Activated CD4-positive, alpha-beta T cell treated with anti-CD3 and anti-CD28 coated beads, Interleukin-2, Interleukin-4, amounts not matched to agents 100 ng/mL and 50 ng/mL, durations not matched to agents 16 hours and 8 hours (primary cell): ENCODE results near the gene DNAJC1.
A peak's percentile ranks its signal among the peaks of the same experiment; 100 is the strongest.

Experiments used
- DNase-seq: peaks from one replicate; pipeline ENCODE4 v3.0.0-alpha.2; 2020; ENCODE audit warnings: low spot score

The DNAJC1 gene

DNA sequence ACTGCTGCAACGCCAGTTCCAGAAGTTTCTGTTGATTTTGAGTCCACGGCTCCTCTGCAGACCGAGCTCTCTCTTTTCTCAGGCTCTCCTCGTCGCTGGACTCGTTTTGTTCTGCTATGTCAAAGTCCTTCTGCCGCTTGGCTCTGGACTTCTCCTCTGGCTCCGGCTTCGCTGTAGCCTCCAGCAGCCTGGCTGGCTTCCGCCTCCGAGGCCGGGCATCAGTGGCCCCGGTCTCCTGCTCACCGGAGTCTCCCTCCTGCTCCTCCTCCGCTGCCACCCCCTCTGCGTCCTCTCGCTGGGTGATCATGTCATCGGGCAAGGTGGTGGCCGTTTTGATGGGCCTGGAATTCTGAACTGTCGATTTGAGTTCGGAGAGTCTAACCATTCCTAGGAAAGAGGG lies 244.3 kb downstream of the DNAJC1 start:
- DNase-seq = no peak

DNA sequence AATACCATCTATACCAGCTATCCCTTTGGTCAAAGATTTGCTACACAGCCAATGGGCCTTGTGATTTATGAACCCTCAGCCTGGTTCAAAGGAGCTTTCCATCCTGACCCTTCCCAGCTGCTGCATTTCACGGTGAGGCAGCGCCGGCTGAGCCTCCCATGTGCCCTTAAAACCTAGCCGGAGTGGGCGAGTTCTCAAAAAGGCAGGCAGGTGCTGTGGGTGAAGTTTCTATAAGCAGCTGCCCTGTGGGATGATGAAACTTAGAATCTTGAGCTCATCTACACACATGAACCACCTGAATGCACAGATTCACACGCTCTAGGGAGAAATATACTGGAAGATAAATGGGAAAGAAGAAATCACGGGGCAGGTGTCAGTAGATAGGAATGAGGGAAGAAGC lies 244.8 kb downstream of the DNAJC1 start:
- DNase-seq = no peak

DNA sequence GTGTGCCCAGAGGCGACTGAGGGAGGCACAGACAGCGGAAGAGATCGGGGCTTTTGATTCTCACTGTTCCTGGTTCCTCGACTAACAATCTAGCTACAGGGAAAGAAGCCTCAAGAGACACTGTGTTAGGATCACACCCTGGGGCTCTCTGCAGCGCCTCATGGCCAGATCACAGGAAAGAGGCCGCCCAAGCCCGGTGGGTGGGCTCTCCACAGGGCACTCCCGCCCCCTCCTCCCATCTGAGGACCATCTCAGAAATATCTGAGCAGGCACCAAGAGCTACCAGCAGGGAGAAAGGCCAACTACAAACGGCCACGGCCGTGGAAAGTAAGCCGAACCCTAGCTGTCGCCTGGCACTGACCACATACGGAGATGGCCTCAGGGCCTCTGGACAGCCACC lies 245.3 kb downstream of the DNAJC1 start:
- DNase-seq = no peak

DNA sequence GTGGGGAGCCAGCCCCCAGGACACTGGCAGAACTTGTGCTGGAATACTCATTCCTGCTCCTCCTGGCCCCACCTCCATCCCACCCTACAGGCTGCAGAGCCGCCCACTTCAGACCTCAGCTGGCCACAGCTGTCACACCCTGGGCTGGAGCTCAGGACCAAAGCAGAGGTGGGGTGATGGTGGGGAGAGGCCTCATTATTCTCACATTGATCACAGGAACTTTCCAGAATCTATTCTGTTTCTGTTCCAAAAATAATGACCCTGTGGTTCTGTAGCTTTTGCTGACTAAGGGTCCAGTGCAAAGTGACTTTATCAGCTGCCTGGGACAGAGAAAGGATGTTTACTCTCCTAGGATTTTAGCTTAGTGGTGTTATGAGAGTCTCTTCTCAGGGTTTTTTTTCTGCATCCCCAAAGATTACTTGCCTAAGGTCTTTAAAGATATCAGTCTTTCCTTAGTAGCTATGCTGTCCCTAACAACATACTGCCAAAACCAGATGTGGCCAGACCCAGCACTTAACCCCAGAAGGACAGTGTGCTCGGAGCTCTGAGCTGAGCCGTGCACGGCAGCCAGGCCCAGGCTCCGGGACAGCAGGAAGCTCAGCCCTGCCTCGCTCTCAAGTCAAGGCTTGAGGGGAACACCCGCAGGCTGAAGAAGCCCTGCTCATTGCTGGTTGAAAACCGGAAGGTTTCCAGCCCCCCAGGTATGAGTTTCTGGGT lies 246.2 kb downstream of the DNAJC1 start:
- DNase-seq = no peak

DNA sequence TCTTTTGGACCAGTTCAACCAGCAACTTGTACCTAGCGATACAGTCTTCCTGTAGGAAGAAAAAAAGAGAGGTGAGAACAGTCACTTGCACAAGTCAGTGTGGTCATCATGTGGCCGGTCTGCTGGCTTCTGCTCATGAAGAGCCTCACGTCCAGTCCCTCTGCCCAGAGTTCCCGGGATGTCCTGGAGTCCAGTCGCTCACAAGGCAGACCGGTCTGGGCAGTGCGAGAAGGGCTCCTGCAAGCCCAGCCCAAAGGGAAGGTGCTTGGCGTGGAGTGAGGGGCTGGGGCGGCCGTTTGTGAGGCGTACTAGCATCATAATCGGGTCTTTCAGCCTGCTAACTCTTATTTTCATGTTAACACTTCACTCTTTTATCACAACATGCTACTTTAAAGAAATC lies 246.8 kb downstream of the DNAJC1 start:
- DNase-seq = no peak

DNA sequence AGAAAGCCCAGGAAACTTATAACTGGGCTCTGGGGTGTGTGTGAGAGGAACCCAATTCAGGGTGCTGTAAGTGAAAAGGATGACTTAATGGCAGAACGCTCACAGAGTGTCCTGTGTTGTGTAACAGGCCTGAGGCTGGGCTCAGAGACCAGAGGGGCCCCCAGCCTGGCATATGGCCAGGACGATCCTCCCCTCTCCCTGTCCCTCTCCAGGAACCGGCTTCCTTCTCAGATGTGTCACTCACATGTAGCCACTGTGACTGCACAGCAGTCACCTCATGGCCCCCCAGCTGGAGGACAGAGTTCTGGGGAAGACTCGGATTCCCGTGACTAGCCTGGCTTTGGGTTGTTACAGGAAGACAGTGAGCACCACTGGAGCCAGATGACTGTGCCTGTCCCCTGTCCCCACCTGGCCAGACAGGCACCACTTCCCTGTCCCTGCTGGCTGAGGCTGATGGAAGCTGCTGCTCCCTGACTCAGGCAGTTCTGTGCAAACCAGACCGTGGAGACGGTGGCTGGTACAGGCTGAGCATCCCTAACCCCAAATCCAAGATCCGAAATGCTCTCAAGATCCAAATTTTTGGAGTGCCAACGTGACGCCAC lies 249.0 kb downstream of the DNAJC1 start:
- no peak for DNase-seq

DNA sequence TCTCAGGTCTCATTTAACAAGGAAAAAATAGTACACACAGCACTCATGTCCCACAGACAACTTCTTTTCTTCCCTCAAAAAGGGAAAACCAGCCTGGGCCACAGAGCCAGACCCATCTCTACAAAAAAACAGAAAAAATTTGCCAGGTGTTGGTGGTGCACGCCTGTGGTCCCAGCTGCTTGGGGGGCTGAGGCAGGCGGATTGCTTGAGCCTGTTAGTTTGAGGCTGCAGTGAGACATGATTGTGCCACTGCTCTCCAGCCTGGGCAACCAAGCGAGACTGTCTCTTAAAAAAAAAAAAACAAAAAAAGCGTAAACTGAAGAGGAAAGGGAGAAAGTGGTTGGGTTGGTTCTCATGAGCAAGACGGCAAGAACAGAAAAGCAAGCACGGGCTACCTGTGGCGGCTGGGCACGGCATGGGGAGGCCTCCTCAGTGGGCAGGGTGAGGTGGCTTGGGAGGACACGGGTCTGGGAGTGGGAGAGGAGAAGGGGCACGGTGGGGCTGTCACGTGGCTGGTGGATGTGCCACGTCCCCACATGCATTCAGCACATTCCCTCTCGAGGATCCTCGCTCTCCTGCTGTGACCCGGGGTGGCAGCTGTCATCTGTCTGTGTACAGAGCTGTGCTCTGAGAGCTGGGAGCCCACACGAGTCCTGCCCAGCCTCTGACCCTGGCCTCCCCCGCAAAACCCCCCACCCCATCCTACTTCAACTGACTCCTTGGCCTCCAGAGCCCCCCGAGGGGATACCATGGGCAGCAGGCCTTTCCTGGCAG lies 249.8 kb downstream of the DNAJC1 start:
- DNase-seq = no peak

DNA sequence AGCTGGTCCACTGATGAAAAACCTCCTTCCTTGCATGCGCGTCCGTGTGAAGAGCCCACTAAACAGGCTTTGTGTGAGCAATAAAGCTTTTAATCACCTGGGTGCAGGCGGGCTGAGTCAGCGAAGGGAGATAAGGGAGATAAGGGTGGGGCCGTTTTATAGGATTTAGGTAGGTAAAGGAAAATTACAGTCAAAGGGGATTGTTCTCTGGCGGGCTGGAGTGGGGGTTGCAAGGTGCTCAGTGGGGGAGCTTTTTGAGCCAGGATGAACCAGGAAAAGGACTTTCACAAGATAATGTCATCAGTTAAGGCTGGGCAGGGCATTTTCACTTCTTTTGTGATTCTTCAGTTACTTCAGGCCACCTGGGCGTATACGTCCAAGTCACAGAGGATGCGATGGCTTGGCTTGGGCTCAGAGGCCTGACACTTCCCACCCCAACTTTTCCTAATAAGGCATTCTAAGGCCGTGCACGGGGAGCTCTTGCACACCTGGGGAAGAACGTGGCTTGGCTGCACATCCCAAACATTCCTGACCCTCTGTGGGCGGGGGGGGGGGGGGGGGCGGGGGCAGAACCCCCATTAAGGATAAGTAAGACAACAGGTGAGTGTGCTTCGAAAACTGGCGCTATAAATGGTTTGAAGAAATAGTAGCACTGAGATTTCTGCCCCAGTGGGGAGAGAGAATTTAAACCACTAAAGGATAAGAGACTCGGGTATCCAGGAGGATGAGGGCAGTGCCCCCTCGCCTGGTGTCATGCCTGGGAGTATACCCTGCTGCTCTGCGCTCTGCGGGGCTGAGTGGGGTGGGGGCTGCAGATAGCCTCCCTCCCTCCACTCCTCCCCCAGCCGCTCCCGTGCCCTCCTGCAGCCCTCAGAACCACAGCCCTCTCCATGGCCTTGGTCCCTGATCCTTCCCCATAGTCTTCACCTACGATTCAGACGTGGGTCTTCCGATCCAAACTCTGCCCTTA lies 251.9 kb downstream of the DNAJC1 start:
- DNase-seq = no peak

DNA sequence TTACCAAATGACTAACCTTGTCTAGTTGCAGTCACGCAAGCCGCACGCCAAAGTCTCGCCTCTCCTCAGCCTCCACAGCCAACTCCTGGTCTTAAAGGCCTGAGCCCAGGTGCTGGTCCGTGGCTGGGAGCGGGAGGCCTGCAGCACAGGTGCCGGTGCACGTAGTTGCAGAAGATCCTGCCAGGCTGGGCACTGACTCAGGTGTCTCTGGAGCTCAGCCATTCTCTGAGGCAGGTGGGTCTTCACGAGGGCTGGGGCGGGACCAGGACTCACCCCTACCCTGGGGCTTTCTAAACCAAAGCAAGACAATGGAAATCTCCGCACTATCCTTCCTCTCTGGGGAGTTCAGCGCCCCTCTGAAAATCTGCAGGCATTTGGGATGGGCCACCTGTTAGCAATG lies 253.1 kb downstream of the DNAJC1 start:
- DNase-seq = no peak

DNA sequence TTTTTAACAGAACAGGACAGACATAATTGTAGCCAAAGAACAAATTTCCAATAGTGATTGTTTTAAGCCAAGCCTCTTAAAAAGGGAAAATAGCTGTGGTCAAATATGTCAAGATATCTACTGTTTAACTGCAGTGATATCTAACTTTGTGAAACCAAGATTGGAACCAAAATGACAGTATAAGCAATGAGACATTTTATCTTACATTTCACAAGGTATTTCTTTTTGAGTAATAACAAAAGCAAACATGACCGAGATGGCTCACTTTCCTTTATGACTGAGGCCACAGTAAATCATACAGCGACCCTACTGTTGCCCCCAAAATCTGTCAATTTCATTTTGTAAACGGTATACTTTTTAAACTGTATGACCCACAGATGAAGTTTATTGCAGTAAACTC lies 253.7 kb downstream of the DNAJC1 start:
- peak; percentile 22 for DNase-seq

DNA sequence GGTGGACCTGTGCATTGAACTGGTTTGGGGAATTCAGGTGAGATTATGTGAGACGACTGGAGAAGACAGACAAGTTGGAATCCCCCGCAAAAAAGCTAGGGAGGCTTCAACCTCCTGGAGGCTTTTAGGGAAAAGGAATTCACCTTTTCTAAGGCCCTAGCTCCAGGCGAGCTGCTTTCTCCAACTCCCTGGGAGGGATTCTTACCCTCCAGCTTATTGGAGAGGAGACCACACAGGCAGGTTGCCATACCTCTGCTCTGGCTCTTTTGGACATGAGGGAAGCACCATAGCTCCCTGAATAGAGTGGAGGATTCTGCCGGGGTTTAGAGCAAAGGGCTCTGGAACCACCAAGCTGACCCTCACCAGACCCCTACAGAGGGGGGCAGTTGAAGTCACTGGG lies 255.7 kb downstream of the DNAJC1 start:
- no peak for DNase-seq

DNA sequence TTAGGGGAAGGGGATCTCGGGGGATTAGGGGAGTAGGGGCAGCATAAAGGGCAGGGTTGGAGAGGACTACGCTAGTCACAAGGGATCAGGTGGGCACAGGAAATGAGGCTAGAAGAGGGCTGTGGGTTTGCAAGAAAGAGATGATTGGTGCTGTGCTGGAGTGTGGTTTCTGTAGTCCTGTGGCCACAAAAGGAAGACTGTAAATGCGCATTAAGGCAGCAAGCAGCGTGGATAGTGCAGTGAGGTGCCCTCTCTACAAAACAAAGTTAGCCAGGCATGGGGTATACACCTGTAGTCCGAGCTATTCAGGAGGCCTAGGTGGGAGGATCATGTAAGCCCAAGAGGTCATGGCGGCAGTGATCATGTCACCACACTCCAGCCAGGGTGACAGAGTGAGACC lies 257.4 kb downstream of the DNAJC1 start:
- peak; percentile 12 for DNase-seq

DNA sequence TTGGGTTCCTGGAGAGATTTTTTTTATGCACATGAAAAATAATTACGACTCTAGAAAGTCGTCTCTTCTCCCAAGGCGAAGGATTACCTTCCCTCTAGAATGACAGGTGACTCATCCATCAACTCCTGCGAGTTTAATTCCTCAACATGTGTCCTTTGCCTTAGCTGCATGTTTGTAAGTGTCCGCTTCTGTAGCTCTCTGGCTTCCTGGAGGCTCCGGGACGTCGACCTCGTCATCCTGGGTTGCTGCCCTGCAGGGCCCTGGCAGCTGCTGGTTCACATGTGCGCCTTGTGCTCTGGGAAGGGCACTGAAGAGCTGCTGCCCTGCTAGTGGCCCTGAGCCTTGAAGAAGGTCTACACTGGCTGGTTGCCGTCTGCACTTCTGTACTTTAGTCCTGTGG lies 259.3 kb downstream of the DNAJC1 start:
- no peak for DNase-seq

DNA sequence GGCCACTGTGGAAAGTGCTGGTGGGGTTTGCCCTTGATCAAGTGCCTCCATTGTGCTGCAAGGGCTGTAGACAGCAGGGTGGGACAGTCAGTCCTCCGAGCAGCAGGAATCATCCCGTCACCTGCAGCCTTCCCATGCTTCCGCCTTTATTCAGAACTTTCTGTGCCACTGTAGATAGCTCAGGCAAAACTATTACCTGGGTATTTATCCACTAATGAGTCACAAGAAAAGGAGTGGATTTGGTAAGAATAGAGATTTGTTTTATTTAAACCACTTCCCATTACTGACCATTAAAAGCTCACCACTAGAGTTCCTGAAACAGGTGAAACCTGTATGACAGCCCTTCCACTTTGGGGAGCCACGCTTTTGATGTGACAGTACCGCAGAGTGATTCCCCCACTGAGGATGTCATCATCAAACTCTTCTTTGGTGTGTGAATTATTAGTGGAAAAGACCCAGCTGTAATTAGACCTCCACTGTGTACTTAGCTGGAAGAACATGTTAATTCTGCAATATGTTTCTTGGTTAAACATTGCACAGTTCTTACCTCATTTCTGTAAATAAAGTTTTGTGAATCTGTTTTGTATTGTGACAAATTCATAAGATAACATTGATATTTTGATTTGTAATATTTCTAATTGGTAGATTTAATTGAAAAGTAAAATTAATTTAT lies 260.7 kb downstream of the DNAJC1 start:
- DNase-seq = no peak

DNA sequence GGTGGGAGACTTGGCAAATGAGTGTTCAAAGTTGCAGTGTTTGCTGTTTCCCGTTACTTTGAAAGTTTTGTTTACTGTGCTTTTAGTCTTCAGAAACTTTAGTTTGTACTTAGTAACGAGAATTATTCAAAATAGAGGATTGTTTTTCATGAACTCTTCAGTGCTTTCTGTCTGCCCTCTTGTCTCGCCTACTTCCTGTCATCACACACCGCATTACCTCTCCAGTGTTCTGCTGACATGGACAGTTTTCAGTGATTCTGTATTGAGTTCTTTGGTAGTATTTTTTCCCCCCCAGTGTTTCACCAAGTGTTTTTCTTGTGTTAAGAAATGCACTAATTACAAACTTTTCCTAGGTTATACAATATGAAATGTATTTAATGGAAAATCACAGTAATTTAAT lies 262.5 kb downstream of the DNAJC1 start:
- DNase-seq = no peak

DNA sequence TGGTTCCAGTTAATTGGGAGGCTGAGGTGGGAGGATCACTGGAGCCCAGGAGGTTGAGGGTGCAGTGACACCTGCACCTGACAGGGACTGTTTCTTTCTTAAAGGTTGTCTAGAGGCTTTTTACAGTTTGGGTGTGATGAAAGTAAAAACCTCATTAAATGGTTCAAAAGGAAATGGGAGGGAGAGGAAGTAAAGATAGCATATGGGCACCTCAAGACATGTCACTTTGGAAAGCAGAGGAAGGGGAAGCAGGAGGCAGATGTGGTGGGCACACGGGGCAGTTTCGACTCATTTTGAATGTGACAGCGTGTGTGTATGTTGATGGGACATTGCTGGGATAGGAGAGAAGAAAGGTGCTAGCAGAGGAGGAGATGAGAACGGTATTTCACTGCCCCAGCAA lies 266.4 kb downstream of the DNAJC1 start:
- DNase-seq = no peak

DNA sequence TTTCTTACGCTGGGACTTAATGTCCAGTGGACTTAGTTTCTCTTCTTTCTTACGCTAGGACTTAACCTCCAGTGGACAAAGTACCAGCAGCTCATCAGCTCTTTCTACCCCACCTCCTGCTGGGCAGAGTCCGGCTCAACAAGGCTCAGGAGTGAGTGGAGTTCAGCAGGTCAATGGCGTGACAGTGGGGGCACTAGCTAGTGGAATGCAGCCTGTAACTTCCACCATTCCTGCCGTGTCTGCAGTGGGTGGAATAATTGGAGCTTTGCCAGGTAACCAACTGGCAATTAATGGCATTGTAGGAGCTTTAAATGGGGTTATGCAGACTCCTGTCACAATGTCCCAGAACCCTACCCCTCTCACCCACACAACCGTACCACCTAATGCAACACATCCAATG lies 269.8 kb downstream of the DNAJC1 start:
- no peak for DNase-seq

DNA sequence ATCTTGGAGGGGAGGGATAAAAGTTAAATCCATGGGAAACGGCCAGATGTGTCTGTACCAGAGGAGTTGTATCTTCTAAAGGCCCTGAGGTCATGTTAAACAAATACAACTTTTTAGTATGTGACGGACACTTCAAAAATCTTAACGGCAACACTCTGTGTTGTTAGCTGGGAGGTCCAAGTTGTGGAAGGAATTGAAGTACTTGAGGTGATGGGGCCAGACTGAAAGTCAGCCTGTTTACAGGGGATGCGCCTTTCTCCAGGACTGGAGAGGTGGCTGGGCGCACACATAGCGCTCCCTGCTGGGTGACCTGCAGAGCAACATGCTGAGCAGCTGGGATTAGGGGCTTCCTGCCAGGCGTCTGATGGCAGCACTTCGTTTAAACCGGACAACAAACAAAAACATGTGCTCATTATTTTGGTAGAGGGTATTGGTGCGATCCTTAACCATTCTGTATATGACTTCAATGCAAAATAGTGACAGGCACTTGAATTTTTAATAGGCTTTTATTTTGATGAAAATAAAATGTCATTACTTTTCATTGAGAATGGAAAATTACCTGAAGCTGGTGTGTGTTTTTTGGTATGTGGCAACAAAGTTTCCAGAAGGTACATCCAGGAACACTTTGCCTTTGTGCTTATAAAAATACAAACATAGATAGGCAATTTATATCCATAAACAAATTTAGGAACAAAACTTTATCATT lies 271.3 kb downstream of the DNAJC1 start:
- DNase-seq = peak; percentile 40

DNA sequence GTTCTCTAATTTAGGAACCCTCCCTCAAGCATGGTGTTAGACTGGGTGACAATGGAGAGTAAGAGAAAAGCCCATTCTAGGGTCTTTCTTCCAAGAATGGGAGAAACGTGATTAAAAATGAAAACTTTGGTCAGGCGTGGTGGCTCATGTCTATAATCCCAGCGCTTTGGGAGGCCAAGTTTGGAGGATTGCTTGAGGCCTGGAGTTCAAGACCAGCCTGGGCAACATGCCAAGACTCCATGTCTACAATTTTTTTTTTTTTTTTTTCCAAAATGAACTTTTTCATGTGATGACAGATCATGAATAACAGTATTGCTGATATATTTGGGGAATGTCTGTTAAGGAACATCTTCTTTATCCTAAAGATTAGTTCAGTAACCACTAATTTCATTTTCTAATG lies 274.9 kb downstream of the DNAJC1 start:
- no peak for DNase-seq

DNA sequence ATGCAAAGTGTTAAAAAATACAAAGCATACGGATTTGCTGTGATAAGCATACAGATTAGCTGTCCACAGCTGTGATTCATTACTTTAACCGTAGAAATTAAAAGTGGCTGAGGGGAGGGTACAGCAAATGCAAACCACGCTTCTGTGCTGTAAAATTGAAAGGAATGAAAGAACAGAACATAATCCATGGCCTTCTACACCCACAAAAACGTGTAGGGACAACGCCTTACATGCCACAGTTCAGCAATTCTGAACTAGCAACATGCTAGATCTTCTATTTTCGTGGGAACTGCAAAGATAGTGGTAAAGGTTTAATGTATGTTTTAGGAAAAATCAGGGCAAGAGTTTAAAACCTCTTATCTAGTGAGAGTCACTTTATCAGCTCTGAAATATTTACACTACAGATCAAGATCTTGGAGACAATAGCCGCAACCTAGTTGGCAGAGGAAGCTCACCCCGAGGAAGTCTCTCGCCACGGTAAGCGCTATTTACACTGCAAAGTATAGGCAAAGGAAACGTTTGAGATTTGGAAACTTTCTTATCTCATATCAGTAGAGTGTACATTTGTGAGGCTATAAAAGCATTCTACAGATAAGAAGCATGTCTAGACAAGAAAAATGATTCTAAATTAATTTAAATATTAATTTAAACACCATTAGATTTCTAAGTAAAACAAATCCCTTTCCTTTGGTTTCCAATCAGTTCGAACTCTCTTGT lies 275.9 kb downstream of the DNAJC1 start:
- DNase-seq = no peak
